Tibial nerve (tissue), 4 donors: Measurements from ENCODE around the gene NOXO1. TPM values are rescaled to one million over a fixed set of nuclear protein-coding genes. Genes with fewer than 3 reads are reported as not detected.
A peak's percentile ranks its signal among the peaks of the same experiment; 100 is the strongest.

Source experiments
- DNase-seq, 2 donors: peaks; one replicate each; pipeline ENCODE4 v3.0.0-alpha.2; 2019; ENCODE audit warnings: low spot score in 2 of 2
- H3K27ac ChIP-seq, 4 donors: fragments of 200-600 bp; sonication (generic) in 3 of 4; one replicate each; pipeline ENCODE4 v1.5.1; 2017 to 2019; ENCODE audit warnings: mild to moderate bottlenecking in 1 of 4
- H3K27me3 ChIP-seq, 2 donors: fragments of 200-600 bp; sonication (generic) in 1 of 2; one replicate each; pipeline versions ENCODE4 v1.5.1 to v1.6.0; 2017 to 2019
- H3K36me3 ChIP-seq, 3 donors: fragments of 200-600 bp; sonication (generic); one replicate each; pipeline ENCODE4 v1.5.1; 2018 to 2019
- H3K4me1 ChIP-seq, 4 donors: fragments of 200-600 bp; sonication (generic) in 3 of 4; one replicate each; pipeline ENCODE4 v1.5.1; 2017 to 2019
- H3K4me3 ChIP-seq, 4 donors: fragments of 200-600 bp; sonication (generic) in 3 of 4; one replicate each; pipeline ENCODE4 v1.5.1; 2017 to 2019; ENCODE audit warnings: mild to moderate bottlenecking in 1 of 4, moderate library complexity in 1 of 4
- H3K9me3 ChIP-seq, 4 donors: fragments of 200-600 bp; sonication (generic) in 3 of 4; one replicate each; pipeline ENCODE4 v1.5.1; 2017 to 2019
- EP300 ChIP-seq, 2 donors: sonication (generic); formaldehyde crosslinking; IDR thresholded peaks; one replicate each; pipeline ENCODE4 v1.6.1; 2017; ENCODE audit warnings: antibody characterized with exemption in 2 of 2, mild to moderate bottlenecking in 1 of 2
- POLR2A ChIP-seq, 2 donors: fragments of 450-650 bp; IDR thresholded peaks; one replicate each; pipeline ENCODE4 v1.6.1; 2017; ENCODE audit warnings: antibody characterized with exemption in 2 of 2, mild to moderate bottlenecking in 2 of 2, moderate library complexity in 2 of 2
- WGBS, 2 donors: methylation state at CpG; one replicate each; pipeline ENCODE4 v1.1.5; 2018; 5-methylcytosine and 5-hydroxymethylcytosine counted together
- total RNA-seq, 4 donors: library from RNA; depleted of rRNA; stranded (reverse); fragments of >200 nt; gene quantifications; one replicate each; pipeline ENCODE4 v1.1.0, GENCODE V29; 2016
- TF ChIP-seq, protein P1 (sequence below), 5 experiments: fragments of 200-600 bp in 3 of 5; fragments of 450-650 bp in 2 of 5; sonication (generic) in 3 of 5; IDR thresholded peaks; one replicate each; pipeline ENCODE4 v1.5.1; 2016 to 2019; ENCODE audit warnings: antibody characterized with exemption in 5 of 5, mild to moderate bottlenecking in 3 of 5, moderate library complexity in 2 of 5

Gene NOXO1
- total RNA-seq, 4 donors from 2014 or later, result 3.9 TPM; not detected in 3

DNA sequence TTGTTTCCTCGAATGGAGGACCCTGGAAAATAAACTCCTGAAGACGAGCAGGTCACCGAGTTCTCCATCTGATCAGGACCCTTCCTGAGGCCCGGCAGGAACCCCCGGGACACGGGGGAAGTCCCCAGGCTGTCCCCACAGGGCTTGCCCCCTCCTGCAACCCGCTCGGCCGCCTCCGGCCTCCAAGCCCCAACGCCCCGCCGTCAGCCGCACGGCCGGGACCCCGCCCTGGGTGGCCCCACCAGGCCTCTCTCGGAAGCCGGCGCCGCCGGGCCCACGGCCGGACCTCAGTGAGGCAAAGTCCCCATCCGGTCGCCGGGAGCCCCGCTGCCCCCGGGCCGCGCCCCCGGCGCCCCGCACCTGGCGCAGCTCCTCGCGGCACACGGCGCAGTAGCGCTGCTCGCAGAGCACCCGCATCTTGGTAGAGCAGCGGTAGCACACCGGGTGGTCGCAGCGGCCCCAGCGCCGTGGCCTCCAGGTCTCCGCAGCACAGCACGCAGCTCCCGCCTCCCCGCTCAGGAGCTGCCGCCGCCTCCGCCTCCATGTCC is 28.0 kb upstream of the NOXO1 start:
- no peak for DNase-seq
- H3K27ac ChIP-seq, result peak overlapping the region in 3 of 4 donors; percentile 84 to 92 (median 92)
- no peaks in the 10 kb centered on the region for H3K9me3 ChIP-seq
- TF ChIP-seq, protein P1, sequence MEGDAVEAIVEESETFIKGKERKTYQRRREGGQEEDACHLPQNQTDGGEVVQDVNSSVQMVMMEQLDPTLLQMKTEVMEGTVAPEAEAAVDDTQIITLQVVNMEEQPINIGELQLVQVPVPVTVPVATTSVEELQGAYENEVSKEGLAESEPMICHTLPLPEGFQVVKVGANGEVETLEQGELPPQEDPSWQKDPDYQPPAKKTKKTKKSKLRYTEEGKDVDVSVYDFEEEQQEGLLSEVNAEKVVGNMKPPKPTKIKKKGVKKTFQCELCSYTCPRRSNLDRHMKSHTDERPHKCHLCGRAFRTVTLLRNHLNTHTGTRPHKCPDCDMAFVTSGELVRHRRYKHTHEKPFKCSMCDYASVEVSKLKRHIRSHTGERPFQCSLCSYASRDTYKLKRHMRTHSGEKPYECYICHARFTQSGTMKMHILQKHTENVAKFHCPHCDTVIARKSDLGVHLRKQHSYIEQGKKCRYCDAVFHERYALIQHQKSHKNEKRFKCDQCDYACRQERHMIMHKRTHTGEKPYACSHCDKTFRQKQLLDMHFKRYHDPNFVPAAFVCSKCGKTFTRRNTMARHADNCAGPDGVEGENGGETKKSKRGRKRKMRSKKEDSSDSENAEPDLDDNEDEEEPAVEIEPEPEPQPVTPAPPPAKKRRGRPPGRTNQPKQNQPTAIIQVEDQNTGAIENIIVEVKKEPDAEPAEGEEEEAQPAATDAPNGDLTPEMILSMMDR (IDR thresholded peaks at IDR 0.05), result no peak
- TF ChIP-seq POLR2A (IDR thresholded peaks at IDR 0.05) (no peak), EP300 (IDR thresholded peaks at IDR 0.05) (no peak)
- peak overlapping the region; percentile 68 to 98 (median 74) for H3K4me3 ChIP-seq
- H3K36me3 ChIP-seq, result no peaks in the 10 kb centered on the region
- 0 to 3% methylated on average over 12 to 25 of the region's 55 CpGs for WGBS, 2 donors
- peaks cover 4 to 58% (median 54%) of the 10 kb centered on the region in 4 donors for H3K4me1 ChIP-seq
- no peaks in the 10 kb centered on the region for H3K27me3 ChIP-seq

DNA sequence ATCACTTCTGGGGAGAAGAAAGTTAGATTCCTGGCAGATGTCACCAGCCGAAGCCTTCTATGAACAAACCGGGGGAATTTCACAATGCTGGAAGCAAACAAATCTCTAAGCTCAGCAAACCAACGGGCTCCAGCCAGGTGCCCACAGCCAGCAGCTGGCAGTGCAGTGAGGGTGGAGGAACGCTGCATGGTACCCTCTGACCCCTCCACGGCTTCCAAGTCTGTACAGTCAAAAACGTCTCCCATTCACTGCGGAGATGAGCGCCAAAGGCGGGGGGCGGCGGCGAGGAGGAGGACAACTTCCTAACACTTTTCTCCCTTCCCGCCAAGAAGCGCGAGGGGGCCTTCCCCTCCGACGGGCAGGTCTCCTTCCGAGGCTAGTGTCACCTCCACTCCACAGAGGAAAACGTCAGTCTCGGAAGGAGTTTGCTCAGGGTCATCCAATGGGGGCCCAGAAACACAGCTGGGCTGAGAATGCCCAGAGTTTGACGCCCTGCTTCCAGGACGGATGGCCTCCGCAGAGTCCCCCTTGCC is 27.4 kb upstream of the NOXO1 start:
- TF ChIP-seq, protein P1 (IDR thresholded peaks at IDR 0.05), result no peak
- TF ChIP-seq EP300 (IDR thresholded peaks at IDR 0.05), result no peak
- TF ChIP-seq POLR2A (IDR thresholded peaks at IDR 0.05), result no peak
- Histone ChIP-seq H3K4me1 (peaks cover 4 to 63% (median 59%) of the 10 kb centered on the region in 4 donors), H3K36me3 (no peaks in the 10 kb centered on the region), H3K27ac (peak overlapping the region in 3 of 4 donors; percentile 84 to 92 (median 92)), H3K27me3 (no peaks in the 10 kb centered on the region), H3K4me3 (peak overlapping the region; percentile 68 to 98 (median 74)), H3K9me3 (no peaks in the 10 kb centered on the region)
- no peak for DNase-seq
- WGBS, 2 donors, result 2% methylated on average over 23 of the region's 23 CpGs

DNA sequence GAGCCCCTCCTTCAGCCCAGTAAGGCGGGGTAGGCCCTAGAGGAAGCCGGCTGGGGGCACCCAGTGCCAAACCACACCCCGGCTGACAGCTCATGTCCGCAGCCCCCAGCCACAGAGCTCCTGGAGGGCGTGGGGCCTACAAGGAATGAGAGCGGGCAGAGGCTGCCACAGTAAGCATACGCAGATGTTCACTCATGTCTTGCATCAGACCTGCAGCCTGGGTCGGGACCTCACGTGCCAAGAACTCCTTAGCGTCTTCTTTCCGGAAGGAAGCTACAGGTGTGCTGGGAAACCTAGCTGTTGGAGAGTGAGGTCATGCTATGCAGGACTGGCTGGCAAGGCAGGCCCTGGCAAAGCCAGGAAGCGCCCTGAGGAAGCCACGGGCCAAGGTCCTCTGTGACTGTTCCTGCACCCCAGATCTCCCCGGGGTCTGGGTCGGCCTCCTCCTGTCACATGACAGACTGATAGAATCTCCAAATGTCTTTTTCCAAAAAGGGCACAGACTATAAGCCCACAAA is 26.8 kb upstream of the NOXO1 start:
- peak overlapping the region in 2 of 4 donors; percentile 14 to 68 for H3K4me3 ChIP-seq
- peak overlapping the region in 3 of 4 donors; percentile 84 to 92 (median 92) for H3K27ac ChIP-seq

DNA sequence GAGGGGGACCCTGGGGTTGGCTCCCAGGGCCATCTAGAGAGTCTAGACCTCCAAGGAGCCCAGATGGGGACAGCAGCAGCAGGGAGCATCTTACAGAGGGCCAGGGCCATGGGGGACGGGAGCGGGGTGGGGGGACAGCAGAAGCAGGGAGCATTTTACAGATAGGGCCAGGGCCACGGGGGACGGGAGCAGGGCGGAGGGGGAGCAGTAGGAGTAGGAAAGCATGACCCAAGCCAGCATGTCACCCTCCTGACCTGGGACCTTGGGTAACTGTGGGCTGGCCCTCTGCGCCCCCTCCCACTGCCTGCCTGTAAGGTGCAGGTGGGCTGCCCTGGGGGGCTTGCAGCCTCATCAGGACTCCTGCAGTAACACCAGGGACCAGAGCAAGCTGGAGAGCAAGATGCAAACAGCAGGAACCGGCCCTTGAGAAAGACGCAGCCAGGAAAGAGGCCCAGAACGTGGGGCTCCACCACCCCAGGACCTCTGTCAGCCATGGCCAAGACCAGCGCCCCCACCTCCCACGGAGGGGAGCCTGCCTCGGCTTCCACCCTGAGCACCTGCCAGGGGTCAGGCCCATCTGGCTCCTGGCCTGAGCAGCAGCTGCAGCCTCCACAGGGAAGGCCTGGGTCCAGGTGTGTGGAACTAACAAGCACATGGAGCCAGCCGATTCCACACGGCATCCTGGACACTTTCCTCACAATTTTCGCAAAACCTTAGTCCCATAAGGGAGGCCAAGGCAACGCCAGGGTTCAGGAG is 26.0 kb upstream of the NOXO1 start:
- no peaks in the 10 kb centered on the region for H3K9me3 ChIP-seq
- no peak for DNase-seq
- H3K4me3 ChIP-seq, result no peak overlapping the region
- 66 to 71% methylated on average over 13 to 16 of the region's 16 CpGs for WGBS, 2 donors
- TF ChIP-seq EP300 (IDR thresholded peaks at IDR 0.05), result no peak
- TF ChIP-seq, protein P1 (IDR thresholded peaks at IDR 0.05), result no peak
- TF ChIP-seq POLR2A (IDR thresholded peaks at IDR 0.05), result no peak
- peaks cover 4 to 71% (median 61%) of the 10 kb centered on the region in 4 donors for H3K4me1 ChIP-seq
- peaks cover 2 to 14% (median 7%) of the 10 kb centered on the region in 3 donors for H3K36me3 ChIP-seq
- peak overlapping the region in 2 of 4 donors; percentile 84 to 92 for H3K27ac ChIP-seq
- no peaks in the 10 kb centered on the region for H3K27me3 ChIP-seq

More for the DNA sequence above, 26.8 kb upstream of the NOXO1 start:
- TF ChIP-seq EP300 (IDR thresholded peaks at IDR 0.05), result no peak
- TF ChIP-seq, protein P1 (IDR thresholded peaks at IDR 0.05), result no peak
- TF ChIP-seq POLR2A (IDR thresholded peaks at IDR 0.05), result no peak
- peak in 1 of 2 donors; percentile 33 for DNase-seq
- Histone ChIP-seq H3K9me3 (no peaks in the 10 kb centered on the region), H3K27me3 (no peaks in the 10 kb centered on the region), H3K36me3 (peaks cover 0 to 6% (median 0%) of the 10 kb centered on the region in 3 donors), H3K4me1 (peaks cover 4 to 69% (median 61%) of the 10 kb centered on the region in 4 donors)
- 42 to 48% methylated on average over 14 to 15 of the region's 15 CpGs for WGBS, 2 donors
